Liver (tissue), 9 donors: Measurements from ENCODE around the gene DCAF4. TPM values are rescaled to one million over a fixed set of nuclear protein-coding genes. Genes with fewer than 3 reads are reported as not detected.

Source experiments
- DNase-seq: peaks from one replicate; pipeline ENCODE4 v3.0.0-alpha.2; 2017; ENCODE audit warnings: low spot score
- H3K27ac ChIP-seq, 2 donors: one replicate each; pipeline ENCODE4 v1.7.0; 2013; ENCODE audit warnings: inconsistent platforms in 2 of 2, low read length in 2 of 2, control low read depth in 1 of 2, low read depth in 1 of 2, mild to moderate bottlenecking in 1 of 2
- H3K27me3 ChIP-seq, 4 donors: one replicate each; pipeline versions ENCODE4 v1.6.1 to v1.7.0; 2013; ENCODE audit warnings: low read length in 3 of 4, inconsistent platforms in 1 of 4, mild to moderate bottlenecking in 1 of 4, moderate library complexity in 1 of 4; ENCODE audit not compliant: control insufficient read depth in 4 of 4, insufficient read depth in 4 of 4
- H3K36me3 ChIP-seq, 4 donors: one replicate each; pipeline versions ENCODE4 v1.6.1 to v1.7.0; 2013; ENCODE audit warnings: low read length in 3 of 4, mild to moderate bottlenecking in 3 of 4, low read depth in 1 of 4, moderate library complexity in 1 of 4; ENCODE audit not compliant: control insufficient read depth in 4 of 4, insufficient read depth in 3 of 4
- H3K4me1 ChIP-seq, 4 donors: one replicate each; pipeline versions ENCODE4 v1.6.1 to v1.7.0; 2013; ENCODE audit warnings: low read length in 3 of 4, mild to moderate bottlenecking in 3 of 4, moderate library complexity in 1 of 4; ENCODE audit not compliant: control insufficient read depth in 4 of 4, insufficient read depth in 4 of 4
- H3K4me3 ChIP-seq, 3 donors: one replicate each; pipeline versions ENCODE4 v1.6.1 to v1.7.0; 2013; ENCODE audit warnings: low read length in 3 of 3, control low read depth in 1 of 3, low read depth in 1 of 3, mild to moderate bottlenecking in 1 of 3
- H3K9ac ChIP-seq, 2 donors: one replicate each; pipeline ENCODE4 v1.7.0; 2013; ENCODE audit warnings: low read length in 2 of 2, mild to moderate bottlenecking in 2 of 2, moderate library complexity in 2 of 2, control low read depth in 1 of 2, low read depth in 1 of 2
- H3K9me3 ChIP-seq, 4 donors: one replicate each; pipeline versions ENCODE4 v1.6.1 to v1.7.0; 2013; ENCODE audit warnings: low read length in 3 of 4; ENCODE audit not compliant: control insufficient read depth in 4 of 4
- CTCF ChIP-seq: fragments of 150-350 bp; IDR thresholded peaks from 2 replicates; pipeline ENCODE4 v1.5.1; 2017; ENCODE audit warnings: improper control_type of control experiment, low read depth, low read length; ENCODE audit not compliant: missing input control
- EGR1 ChIP-seq, 2 donors: IDR thresholded peaks; 2 replicates each; pipeline ENCODE4 v1.6.1; 2016 to 2018; ENCODE audit warnings: antibody characterized with exemption in 2 of 2, low read depth in 2 of 2
- FOXA1 ChIP-seq: IDR thresholded peaks from 2 replicates; pipeline ENCODE4 v1.6.1; 2016; ENCODE audit warnings: antibody characterized with exemption
- FOXA2 ChIP-seq: IDR thresholded peaks from 2 replicates; pipeline ENCODE4 v1.6.1; 2016; ENCODE audit warnings: antibody characterized with exemption
- GABPA ChIP-seq, 2 donors: IDR thresholded peaks in 1 of 2; conservative IDR thresholded peaks in 1 of 2; 2 replicates each; pipeline ENCODE4 v1.6.1; 2016; ENCODE audit warnings: antibody characterized with exemption in 2 of 2, mild to moderate bottlenecking in 1 of 2, moderate library complexity in 1 of 2
- HNF4A ChIP-seq, 2 donors: conservative IDR thresholded peaks; 2 replicates each; pipeline ENCODE4 v1.6.1; 2016; ENCODE audit warnings: antibody characterized with exemption in 2 of 2, mild to moderate bottlenecking in 2 of 2
- HNF4G ChIP-seq: IDR thresholded peaks from 2 replicates; pipeline ENCODE4 v1.6.1; 2016; ENCODE audit warnings: antibody characterized with exemption
- MAX ChIP-seq: IDR thresholded peaks from 2 replicates; pipeline ENCODE4 v1.6.1; 2016; ENCODE audit warnings: antibody characterized with exemption
- RAD21 ChIP-seq, 2 donors: IDR thresholded peaks; 2 replicates each; pipeline ENCODE4 v1.6.1; 2016; ENCODE audit warnings: antibody characterized with exemption in 2 of 2, mild to moderate bottlenecking in 2 of 2
- REST ChIP-seq: IDR thresholded peaks from 2 replicates; pipeline ENCODE4 v1.6.1; 2016; ENCODE audit warnings: antibody characterized with exemption, mild to moderate bottlenecking
- RXRA ChIP-seq, 2 donors: IDR thresholded peaks; 2 replicates each; pipeline ENCODE4 v1.6.1; 2017 to 2018; ENCODE audit warnings: antibody characterized with exemption in 2 of 2, mild to moderate bottlenecking in 1 of 2
- SP1 ChIP-seq: IDR thresholded peaks from 2 replicates; pipeline ENCODE4 v1.6.1; 2018; ENCODE audit warnings: antibody characterized with exemption, mild to moderate bottlenecking
- YY1 ChIP-seq: IDR thresholded peaks from 2 replicates; pipeline ENCODE4 v1.6.1; 2016; ENCODE audit warnings: antibody characterized with exemption, mild to moderate bottlenecking
- ZBTB33 ChIP-seq: IDR thresholded peaks from 2 replicates; pipeline ENCODE4 v1.6.1; 2016; ENCODE audit warnings: antibody characterized with exemption
- WGBS: extraction: QIAGEN DNeasy Blood & Tissue Kit; methylation state at CpG from one replicate; pipeline ENCODE4 v1.1.7; 2013; 5-methylcytosine and 5-hydroxymethylcytosine counted together
- polyA plus RNA-seq, 2 donors: library from polyadenylated mRNA; stranded (reverse) in 1 of 2; unstranded in 1 of 2; fragments of 200-250 nt in 1 of 2; fragments of >200 nt in 1 of 2; fragmentation: Nextera tagmentation in 1 of 2; extraction: Ambion mirVana in 1 of 2; gene quantifications; one replicate each; pipeline versions ENCODE4 v1.2.1 to v1.2.3, GENCODE V29; 2013 to 2015
- total RNA-seq, 2 donors: library from RNA; depleted of rRNA; stranded (reverse); fragments of >200 nt; gene quantifications; one replicate each; pipeline ENCODE4 v1.2.3, GENCODE V29; 2014
- donor health status: healthy.
- donor health status: healthy.
- donor health status: healthy.
- donor health status: healthy.
- donor health status: healthy.

Gene DCAF4
- total and polyA plus RNA-seq, 4 donors, result 3.5 to 11.0 (median 6.1) TPM

GRCh38 chr14:72904218-72904617 lies 22.0 kb upstream of the DCAF4 start (continued):
- TF ChIP-seq CTCF (no peak), ZBTB33 (no peak), EGR1 (IDR thresholded peaks at IDR 0.05; ENCODE audit: low read depth in 2 of 2) (no peak), GABPA (IDR thresholded peaks at IDR 0.05 in 1 of 2, conservative IDR thresholded peaks at IDR 0.05 in 1 of 2) (no peak), SP1 (no peak), YY1 (no peak), RAD21 (IDR thresholded peaks at IDR 0.05) (no peak), FOXA1 (no peak)

GRCh38 chr14:72904840-72905561 lies 21.3 kb upstream of the DCAF4 start:
- H3K4me3 ChIP-seq, result no peak overlapping the region
- TF ChIP-seq RXRA (IDR thresholded peaks at IDR 0.05) (peak; percentile 21 to 40), CTCF (peak; percentile 98), FOXA2 (peak; percentile 58), MAX (peak; percentile 16), REST (no peak), FOXA1 (no peak), HNF4G (no peak), HNF4A (conservative IDR thresholded peaks at IDR 0.05) (peak; percentile 28 to 41), ZBTB33 (no peak), RAD21 (IDR thresholded peaks at IDR 0.05) (peak; percentile 100), YY1 (peak; percentile 27)
- no peaks in the 10 kb centered on the region for H3K9me3 ChIP-seq
- no peaks in the 10 kb centered on the region for H3K27me3 ChIP-seq
- H3K4me1 ChIP-seq, result peaks cover 0 to 17% (median 7%) of the 10 kb centered on the region in 4 donors
- no peak overlapping the region for H3K9ac ChIP-seq
- DNase-seq, result peak; percentile 66
- 34% methylated on average over 5 of the region's 5 CpGs for WGBS
- H3K36me3 ChIP-seq, result no peaks in the 10 kb centered on the region
- H3K27ac ChIP-seq, result no peak overlapping the region
